ENCODE measurements around the gene DIPK1A.

- TF ChIP-seq CTCF (IDR thresholded peaks at IDR 0.05) (no peak), POLR2A (IDR thresholded peaks at IDR 0.05) (no peak)
Observed at GRCh38 chr1:92838519-92838918, 122.7 kb downstream of the DIPK1A start.
